HG03139 (cell line): ENCODE results near the gene VPS4A.
"Not testable (repeated sequence)": the region's sequence is repeated elsewhere in the genome, so short reads cannot be mapped to it uniquely, and the experiment has no call there.

ENCODE experiments used
- ATAC-seq: cut with Tn5 transposase; IDR thresholded peaks from one replicate; pipeline ENCODE4 v1.9.1; 2021; ENCODE audit not compliant: unreplicated experiment

The VPS4A gene

DNA sequence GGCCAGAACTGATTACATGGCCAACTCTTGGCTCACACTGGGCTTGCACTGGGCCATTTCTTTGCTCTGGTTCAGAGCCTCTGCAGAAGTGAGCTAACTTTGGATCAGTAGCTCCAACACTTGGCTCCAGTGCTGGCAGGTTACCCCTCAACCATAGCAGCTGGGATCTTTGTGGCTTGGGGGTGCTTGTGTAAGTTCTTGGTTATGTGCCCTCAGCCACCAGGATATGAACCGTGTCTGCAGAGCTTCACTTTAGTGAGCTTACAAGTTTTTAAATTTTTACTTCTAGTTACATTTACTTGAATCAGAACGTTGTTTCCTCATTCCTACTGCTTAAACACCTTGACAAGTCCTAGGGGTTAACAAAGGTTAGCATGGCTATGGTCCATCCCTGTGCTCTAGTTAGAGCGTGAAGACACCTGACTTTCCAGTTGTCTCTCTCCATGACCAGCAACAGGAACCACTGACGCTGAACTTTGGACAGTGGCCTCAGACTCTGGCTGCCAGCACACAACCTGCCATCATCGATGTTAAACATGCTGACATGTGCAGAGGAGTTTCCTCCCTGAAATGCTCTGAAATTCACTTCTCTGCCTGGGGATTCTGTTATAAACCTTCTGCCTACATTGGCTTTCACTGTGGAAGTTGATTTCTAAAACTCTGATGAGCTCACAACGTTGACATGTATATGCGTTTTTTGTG lies 15.2 kb downstream of the VPS4A start:
- no peak for ATAC-seq

DNA sequence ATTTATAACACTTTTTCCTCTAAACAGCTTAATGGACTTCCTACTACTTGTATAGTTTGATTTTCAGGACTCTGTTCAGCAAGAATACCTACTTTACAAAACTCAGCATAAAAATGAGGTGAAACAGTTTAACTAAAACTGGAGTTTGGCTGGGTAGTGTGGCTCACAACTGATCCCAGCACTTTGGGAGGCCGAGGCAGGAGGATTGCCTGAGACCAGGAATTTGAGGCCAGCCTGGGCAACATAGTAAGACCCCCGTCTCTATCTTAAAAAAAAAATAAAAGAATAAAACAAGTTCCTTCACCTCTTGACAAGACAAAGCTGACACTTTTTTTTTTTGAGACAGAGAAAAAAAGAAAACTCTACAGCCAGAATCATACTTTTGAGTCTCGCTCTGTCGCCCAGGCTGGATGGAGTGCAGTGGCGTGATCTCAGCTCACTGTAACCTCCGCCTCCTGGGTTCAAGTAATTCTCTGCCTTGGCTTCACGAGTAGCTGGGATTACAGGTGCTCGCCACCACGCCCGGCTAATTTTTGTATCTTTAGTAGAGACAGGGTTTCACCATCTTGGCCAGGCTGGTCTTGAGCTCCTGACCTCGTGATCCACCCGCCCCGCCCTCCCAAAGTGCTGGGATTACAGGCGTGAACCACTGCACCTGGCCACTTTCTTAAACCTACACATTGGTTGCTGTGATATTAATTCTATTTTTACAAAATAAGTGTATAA lies 16.6 kb downstream of the VPS4A start:
- no peak for ATAC-seq

DNA sequence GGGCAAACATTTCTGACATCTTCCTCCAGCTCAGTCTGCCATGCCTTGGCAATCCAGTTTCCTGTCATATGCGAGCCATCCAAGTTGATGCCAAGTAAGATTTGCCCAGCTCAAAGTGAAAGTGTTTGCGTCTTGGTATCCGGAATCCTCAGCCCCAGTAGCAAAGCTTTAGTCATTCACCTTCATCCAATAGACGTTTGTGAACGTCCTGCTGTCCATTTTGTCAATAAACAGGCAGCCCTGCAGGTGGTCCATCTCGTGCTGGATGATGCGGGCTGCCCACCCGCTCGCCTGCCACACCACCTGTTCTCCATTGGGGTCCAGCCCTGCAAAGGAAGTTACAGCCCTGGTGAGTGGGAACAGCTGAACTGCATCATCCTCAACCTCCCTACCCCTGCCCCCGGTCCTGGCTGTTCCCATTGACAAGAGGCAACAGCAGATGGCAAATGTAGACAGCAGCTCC lies 17.7 kb downstream of the VPS4A start:
- no peak for ATAC-seq

GRCh38 chr16:69329369-69330285 lies 18.5 kb downstream of the VPS4A start:
- peak; percentile 28 for ATAC-seq

- ATAC-seq = peak; percentile 86
Observed at GRCh38 chr16:69330286-69331109, 19.3 kb downstream of the VPS4A start, which contains the start of gene PDF. TSS of gene PDF (minus strand) at chr16:69330588. CDS start at chr16:69330570, 18 bp downstream.

DNA sequence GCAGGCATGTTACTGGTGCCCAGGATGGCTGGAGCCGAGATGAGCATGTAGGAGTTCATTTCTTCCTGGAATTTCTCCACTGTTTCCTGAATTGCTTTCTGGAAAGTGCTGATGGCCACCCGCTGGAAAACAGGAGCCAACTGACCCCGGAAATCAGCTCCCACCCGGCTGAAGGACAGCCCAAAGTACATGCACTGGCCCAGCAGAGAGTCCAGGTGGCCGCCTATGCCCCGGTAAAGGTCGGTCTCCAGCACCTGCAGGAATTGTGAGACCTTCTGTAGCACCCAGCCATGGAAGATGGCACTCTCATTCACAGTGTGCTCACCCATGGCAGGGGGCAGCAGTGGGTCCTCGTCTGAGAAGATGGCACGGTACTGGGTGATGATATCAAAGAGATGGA lies 23.5 kb downstream of the VPS4A start:
- ATAC-seq = no peak

- ATAC-seq = no peak
Observed at GRCh38 chr16:69338557-69339288, 27.6 kb downstream of the VPS4A start.

- ATAC-seq = peak; percentile 83
Observed at GRCh38 chr16:69339289-69340094, 28.3 kb downstream of the VPS4A start, which contains the start of the genes COG8 and NIP7. TSS of gene COG8 (minus strand) at chr16:69339564. CDS start at chr16:69339552, 12 bp downstream. TSS of gene NIP7 (plus strand) at chr16:69339772. CDS start at chr16:69339830, 58 bp downstream.

DNA sequence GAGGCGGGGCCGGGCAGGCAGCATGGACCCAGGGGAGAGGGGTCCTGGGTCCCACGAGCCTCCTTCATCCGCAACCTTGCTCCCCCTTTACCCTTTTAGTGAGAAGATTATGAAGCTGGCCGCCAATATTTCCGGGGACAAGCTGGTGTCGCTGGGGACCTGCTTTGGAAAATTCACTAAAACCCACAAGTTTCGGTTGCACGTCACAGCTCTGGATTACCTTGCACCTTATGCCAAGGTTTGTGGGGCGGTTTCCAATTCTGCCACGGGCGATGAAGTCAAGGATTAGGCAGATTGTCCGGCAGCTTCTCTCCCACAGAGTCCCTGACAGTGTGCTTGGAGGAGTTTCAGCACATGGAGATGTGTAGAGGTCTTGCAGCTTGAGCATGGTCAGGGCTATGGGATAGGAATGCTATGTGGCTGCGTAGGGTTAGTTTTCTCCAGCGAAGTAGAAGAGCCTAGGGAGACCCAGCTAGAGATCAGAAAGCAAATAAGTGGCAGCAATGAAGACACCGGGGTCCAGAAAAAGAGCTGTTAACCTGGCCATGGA lies 29.0 kb downstream of the VPS4A start:
- ATAC-seq = peak; percentile 2

- no peak for ATAC-seq
Observed at GRCh38 chr16:69344171-69344570, 33.0 kb downstream of the VPS4A start.

DNA sequence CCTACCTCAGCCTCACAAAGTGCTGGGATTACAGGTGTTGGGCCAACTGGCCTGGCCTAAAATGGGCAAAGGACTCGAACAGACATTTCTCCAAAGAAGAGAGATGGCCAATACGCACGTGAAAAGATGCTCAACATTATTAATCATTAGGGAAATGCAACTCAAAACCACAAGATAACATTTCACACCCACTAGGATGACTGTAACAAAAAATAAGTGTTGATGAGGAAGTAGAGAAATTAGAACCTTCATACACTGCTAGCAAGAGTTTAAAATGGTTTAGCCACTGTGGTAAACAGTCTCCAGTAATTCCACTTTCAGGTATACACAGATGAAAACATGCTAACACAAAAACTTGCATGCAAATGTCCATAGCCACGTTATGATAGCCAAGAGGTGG lies 34.8 kb downstream of the VPS4A start:
- no peak for ATAC-seq

- no peak for ATAC-seq
Observed at GRCh38 chr16:69346683-69347082, 35.5 kb downstream of the VPS4A start.

- no peak for ATAC-seq
Observed at GRCh38 chr16:69348222-69348621, 37.1 kb downstream of the VPS4A start.

DNA sequence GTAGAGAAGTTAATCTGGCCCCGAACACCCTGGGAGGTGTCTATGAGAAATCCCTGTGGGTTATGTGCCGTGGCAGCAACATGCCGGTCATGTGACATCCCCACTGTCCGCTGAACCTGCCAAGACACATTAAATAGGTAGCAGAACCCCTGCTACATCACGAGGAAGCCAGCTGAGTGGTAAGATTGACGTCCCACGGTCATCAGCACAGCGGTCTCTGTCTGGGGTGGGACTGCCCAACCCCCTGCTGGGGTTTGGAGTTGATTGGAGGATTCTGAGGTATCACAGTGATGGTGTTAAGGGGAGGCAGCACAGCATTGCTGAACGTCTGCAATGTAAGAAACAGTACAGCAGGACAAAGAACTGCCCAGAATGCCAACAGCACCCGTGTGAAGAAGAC lies 38.4 kb downstream of the VPS4A start:
- ATAC-seq = no peak

- ATAC-seq = no peak
Observed at GRCh38 chr16:69350536-69351133, 39.5 kb downstream of the VPS4A start.

DNA sequence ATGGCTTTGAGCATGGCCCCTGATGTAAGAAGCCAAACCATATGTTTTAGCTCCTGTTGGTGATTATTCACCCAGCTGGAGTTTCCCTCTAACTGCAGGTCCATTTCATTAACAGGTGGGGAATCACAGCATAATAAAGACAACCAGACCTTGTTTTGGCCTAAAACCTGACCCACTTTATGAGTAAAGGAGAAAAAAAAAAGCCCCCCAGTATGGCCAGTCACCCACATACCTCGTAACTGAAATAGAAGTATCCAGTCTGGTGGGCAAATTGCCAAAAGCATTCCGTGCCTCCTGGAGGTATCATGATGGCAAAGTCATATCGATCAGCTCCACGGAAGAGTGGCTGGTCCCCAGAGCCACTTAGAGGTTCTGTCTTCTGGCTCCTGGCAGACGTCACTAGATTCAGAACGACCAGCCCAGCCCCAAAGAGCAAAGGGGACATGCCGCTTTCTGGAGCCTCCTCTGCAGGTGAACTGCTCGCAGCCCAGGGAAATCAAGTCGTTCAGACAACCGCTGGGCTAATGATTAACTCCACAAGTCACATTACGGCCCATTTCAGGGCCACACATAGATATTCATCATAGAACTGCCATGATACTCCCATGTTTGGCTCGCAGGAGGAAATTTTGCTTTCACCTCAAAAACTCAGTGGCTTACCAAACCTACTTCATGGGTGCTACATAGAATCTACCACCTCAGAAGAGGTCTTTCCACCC lies 40.3 kb downstream of the VPS4A start, which contains the start of gene TMED6:
Gene TMED6, minus strand, starts transcription at position 478 of the 719 bp plus-strand sequence. Its CDS starts 33 bp downstream, at position 445.
- ATAC-seq = no peak

DNA sequence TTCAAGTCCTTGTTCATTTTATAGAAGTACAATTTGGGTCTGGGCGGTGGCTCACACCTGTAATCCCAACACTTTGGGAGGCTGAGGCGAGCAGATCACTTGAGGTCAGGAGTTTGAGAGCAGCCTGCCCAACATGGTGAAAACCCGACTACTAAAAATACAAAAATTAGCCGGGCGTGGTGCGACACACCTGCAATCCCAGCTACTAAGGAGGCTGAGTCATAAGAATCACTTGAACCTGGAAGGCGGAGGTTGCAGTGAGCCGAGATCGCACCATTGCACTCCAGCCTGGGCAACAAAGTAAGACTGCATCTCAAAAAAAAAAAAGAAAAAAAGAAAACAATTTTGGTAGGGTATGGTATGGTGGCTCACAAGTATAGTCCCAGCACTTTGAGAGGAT lies 48.9 kb downstream of the VPS4A start:
- ATAC-seq = not testable (repeated sequence)
